Measurements from ENCODE around the gene FAM174B. TPM values are rescaled to one million over a fixed set of nuclear protein-coding genes. Genes with fewer than 3 reads are reported as not detected.

Gene FAM174B
- total RNA-seq, 4 donors from 2014 or later = 51.9 to 69.4 (median 61.4) TPM

GRCh38 chr15:92586383-92586942 lies 69.1 kb downstream of the FAM174B start:
- WGBS, 2 donors = 79 to 85% methylated on average over 7 to 8 of the region's 8 CpGs
- no peak for DNase-seq
- H3K36me3 ChIP-seq = no peaks in the 10 kb centered on the region
- intact Hi-C loops (cut with DNase I) = no loop called here
- no peak overlapping the region for H3K27ac ChIP-seq
- H3K4me3 ChIP-seq (replicated peaks in 1 of 3) = no peak overlapping the region
- no peaks in the 10 kb centered on the region for H3K4me1 ChIP-seq
- H3K9me3 ChIP-seq = no peaks in the 10 kb centered on the region
- H3K27me3 ChIP-seq = no peaks in the 10 kb centered on the region
- no peak for TF ChIP-seq POLR2A (IDR thresholded peaks at IDR 0.05)
- no peak for TF ChIP-seq CTCF (IDR thresholded peaks at IDR 0.05)

GRCh38 chr15:92584105-92584504 lies 71.5 kb downstream of the FAM174B start:
- Histone ChIP-seq H3K27ac (no peak overlapping the region), H3K4me3 (replicated peaks in 1 of 3) (no peak overlapping the region), H3K9me3 (no peaks in the 10 kb centered on the region), H3K4me1 (no peaks in the 10 kb centered on the region), H3K27me3 (no peaks in the 10 kb centered on the region), H3K36me3 (no peaks in the 10 kb centered on the region)
- 55 to 74% methylated on average over 4 of the region's 4 CpGs for WGBS, 2 donors
- no peak for TF ChIP-seq CTCF (IDR thresholded peaks at IDR 0.05)
- no peak for TF ChIP-seq POLR2A (IDR thresholded peaks at IDR 0.05)
- intact Hi-C loops (cut with DNase I) = no loop called here
- DNase-seq = no peak

GRCh38 chr15:92583096-92584034 lies 72.2 kb downstream of the FAM174B start:
- no peak overlapping the region for H3K4me3 ChIP-seq (replicated peaks in 1 of 3)
- intact Hi-C loops (cut with DNase I) = no loop called here
- TF ChIP-seq CTCF (IDR thresholded peaks at IDR 0.05) (no peak), POLR2A (IDR thresholded peaks at IDR 0.05) (no peak)
- DNase-seq = no peak
- no peaks in the 10 kb centered on the region for H3K4me1 ChIP-seq
- H3K27me3 ChIP-seq = no peaks in the 10 kb centered on the region
- 84 to 87% methylated on average over 18 to 19 of the region's 19 CpGs for WGBS, 2 donors
- H3K36me3 ChIP-seq = no peaks in the 10 kb centered on the region
- H3K9me3 ChIP-seq = no peaks in the 10 kb centered on the region
- no peak overlapping the region for H3K27ac ChIP-seq

GRCh38 chr15:92582206-92582605 lies 73.4 kb downstream of the FAM174B start:
- intact Hi-C loops (cut with DNase I) = no loop called here
- H3K36me3 ChIP-seq = no peaks in the 10 kb centered on the region
- H3K27me3 ChIP-seq = no peaks in the 10 kb centered on the region
- DNase-seq = no peak
- no peak overlapping the region for H3K4me3 ChIP-seq (replicated peaks in 1 of 3)
- H3K9me3 ChIP-seq = no peaks in the 10 kb centered on the region
- WGBS, 2 donors = 62 to 65% methylated on average over 6 of the region's 6 CpGs
- H3K4me1 ChIP-seq = no peaks in the 10 kb centered on the region
- no peak overlapping the region for H3K27ac ChIP-seq
- TF ChIP-seq POLR2A (IDR thresholded peaks at IDR 0.05) (no peak), CTCF (IDR thresholded peaks at IDR 0.05) (no peak)

- TF ChIP-seq CTCF (IDR thresholded peaks at IDR 0.05) (no peak), POLR2A (IDR thresholded peaks at IDR 0.05) (no peak)
- no peaks in the 10 kb centered on the region for H3K4me1 ChIP-seq
- H3K27me3 ChIP-seq = no peaks in the 10 kb centered on the region
- WGBS, 2 donors = 88 to 95% methylated on average over 7 of the region's 7 CpGs
- no peak overlapping the region for H3K27ac ChIP-seq
- no peak for DNase-seq
- H3K36me3 ChIP-seq = no peaks in the 10 kb centered on the region
- H3K9me3 ChIP-seq = no peaks in the 10 kb centered on the region
- H3K4me3 ChIP-seq (replicated peaks in 1 of 3) = no peak overlapping the region
- intact Hi-C loops (cut with DNase I) = no loop called here
These were observed 74.6 kb downstream of the FAM174B start for GRCh38 chr15:92580933-92581445.

Data from thyroid gland (tissue), 4 donors.